Measurements from ENCODE around the gene MRPL54. TPM values are rescaled to one million over a fixed set of nuclear protein-coding genes. Genes with fewer than 3 reads are reported as not detected.
A peak's percentile ranks its signal among the peaks of the same experiment; 100 is the strongest.

Gene MRPL54
- total RNA-seq, 1 experiment from 2014 or later, result 73.9 TPM

- H3K27me3 ChIP-seq (ENCODE audit: low read length), result no peaks in the 10 kb centered on the region
Measured at GRCh38 chr19:3721887-3722442, 40.5 kb upstream of the MRPL54 start.

GRCh38 chr19:3722443-3723109 is 39.9 kb upstream of the MRPL54 start:
- Histone ChIP-seq H3K9ac (ENCODE audit: low read length) (no peak overlapping the region), H3K27ac (ENCODE audit: low read length) (no peak overlapping the region), H2AFZ (ENCODE audit: low read length) (peak overlapping the region; percentile 42; the same call in 1 of the 2 replicates), H3K4me1 (ENCODE audit: insufficient read depth, low read length) (no peaks in the 10 kb centered on the region; the same call in 1 of the 2 replicates), H4K20me1 (ENCODE audit: low read length) (no peaks in the 10 kb centered on the region), H3K4me2 (ENCODE audit: low read length) (peak overlapping the region; percentile 79), H3K27me3 (ENCODE audit: low read length) (no peaks in the 10 kb centered on the region), H3F3A (ENCODE audit: low read length, unreplicated experiment) (no peaks in the 10 kb centered on the region), H3K9me2 (replicated peaks; ENCODE audit: low read length) (no peaks in the 10 kb centered on the region), H3K79me2 (ENCODE audit: low read length) (no peaks in the 10 kb centered on the region), H3K36me3 (ENCODE audit: low read depth, low read length) (no peaks in the 10 kb centered on the region), H3K9me3 (ENCODE audit: low read length) (no peaks in the 10 kb centered on the region), H3K4me3 (ENCODE audit: low read length) (peak overlapping the region; percentile 62)
- peak; percentile 48 for DNase-seq
- ATAC-seq, result peak; percentile 38
- BruUV-seq (replicated peaks), result no TSS peak
- ChIA-PET CTCF (no interaction called here), POLR2A (ENCODE audit: unreplicated experiment) (no interaction called here)
- intact Hi-C loops (cut with micrococcal nuclease), result no loop called here
- TF ChIP-seq EZH2 (IDR thresholded peaks at IDR 0.05; ENCODE audit: low read length, unreplicated experiment), result no peak
- no peak for TF ChIP-seq EZH2phosphoT487 (IDR thresholded peaks at IDR 0.05; ENCODE audit: borderline replicate concordance, low read length)
- TF ChIP-seq CTCF (conservative IDR thresholded peaks at IDR 0.05; ENCODE audit: low read depth, low read length), result no peak

More at GRCh38 chr19:3721887-3722442, 40.5 kb upstream of the MRPL54 start:
- no peak overlapping the region for H3K9ac ChIP-seq (ENCODE audit: low read length)
- intact Hi-C loops (cut with micrococcal nuclease), result no loop called here
- no peaks in the 10 kb centered on the region for H3K79me2 ChIP-seq (ENCODE audit: low read length)
- no peaks in the 10 kb centered on the region for H4K20me1 ChIP-seq (ENCODE audit: low read length)
- DNase-seq (no peak), ATAC-seq (no peak)
- H3K4me2 ChIP-seq (ENCODE audit: low read length), result peak overlapping the region; percentile 79
- H3K9me2 ChIP-seq (replicated peaks; ENCODE audit: low read length), result no peaks in the 10 kb centered on the region
- no peaks in the 10 kb centered on the region for H3K9me3 ChIP-seq (ENCODE audit: low read length)
- H3K4me3 ChIP-seq (ENCODE audit: low read length), result peak overlapping the region; percentile 62
- no peaks in the 10 kb centered on the region; the same call in 1 of the 2 replicates for H3K4me1 ChIP-seq (ENCODE audit: insufficient read depth, low read length)
- TF ChIP-seq EZH2phosphoT487 (IDR thresholded peaks at IDR 0.05; ENCODE audit: borderline replicate concordance, low read length) (no peak), EZH2 (IDR thresholded peaks at IDR 0.05; ENCODE audit: low read length, unreplicated experiment) (no peak), CTCF (conservative IDR thresholded peaks at IDR 0.05; ENCODE audit: low read depth, low read length) (no peak)
- BruUV-seq (replicated peaks), result no TSS peak
- H3F3A ChIP-seq (ENCODE audit: low read length, unreplicated experiment), result no peaks in the 10 kb centered on the region
- no peak overlapping the region for H3K27ac ChIP-seq (ENCODE audit: low read length)
- H3K36me3 ChIP-seq (ENCODE audit: low read depth, low read length), result no peaks in the 10 kb centered on the region
- POLR2A ChIA-PET (ENCODE audit: unreplicated experiment), result no interaction called here
- CTCF ChIA-PET, result no interaction called here
- peak overlapping the region; percentile 42; the same call in 1 of the 2 replicates for H2AFZ ChIP-seq (ENCODE audit: low read length)

- Histone ChIP-seq H3K4me1 (ENCODE audit: insufficient read depth, low read length) (no peaks in the 10 kb centered on the region; the same call in 1 of the 2 replicates), H3K9me3 (ENCODE audit: low read length) (no peaks in the 10 kb centered on the region), H3K4me2 (ENCODE audit: low read length) (no peak overlapping the region), H3K9me2 (replicated peaks; ENCODE audit: low read length) (no peaks in the 10 kb centered on the region), H2AFZ (ENCODE audit: low read length) (no peak overlapping the region), H3K36me3 (ENCODE audit: low read depth, low read length) (no peaks in the 10 kb centered on the region), H3K27me3 (ENCODE audit: low read length) (no peaks in the 10 kb centered on the region), H3K79me2 (ENCODE audit: low read length) (no peaks in the 10 kb centered on the region), H3K27ac (ENCODE audit: low read length) (no peak overlapping the region), H3K4me3 (ENCODE audit: low read length) (no peak overlapping the region), H3F3A (ENCODE audit: low read length, unreplicated experiment) (no peaks in the 10 kb centered on the region), H4K20me1 (ENCODE audit: low read length) (no peaks in the 10 kb centered on the region), H3K9ac (ENCODE audit: low read length) (no peak overlapping the region)
- DNase-seq (no peak), ATAC-seq (no peak)
- CTCF ChIA-PET, result no interaction called here
- no peak for TF ChIP-seq EZH2 (IDR thresholded peaks at IDR 0.05; ENCODE audit: low read length, unreplicated experiment)
- BruUV-seq (replicated peaks), result no TSS peak
- POLR2A ChIA-PET (ENCODE audit: unreplicated experiment), result no interaction called here
- intact Hi-C loops (cut with micrococcal nuclease), result no loop called here
Measured at GRCh38 chr19:3723110-3723488, 39.4 kb upstream of the MRPL54 start.

Measured in PC-3 (cell line).